BLaER1 treated with 17β-estradiol and CSF1 and Interleukin-3, amounts not matched to agents 10 nM and 100 nM (cell line): Measurements from ENCODE around the gene ABCC8.

ENCODE experiments used
- H3K27ac ChIP-seq, 11 experiments: shearing (Covaris generic); formaldehyde crosslinking; 2 replicates each; pipeline ENCODE4 v1.8.1; 2022
- H3K27me3 ChIP-seq, 11 experiments: shearing (Covaris generic); formaldehyde crosslinking; 2 replicates each; pipeline ENCODE4 v1.8.1; 2022
- H3K36me3 ChIP-seq, 11 experiments: shearing (Covaris generic); formaldehyde crosslinking; 2 replicates each; pipeline ENCODE4 v1.8.1; 2022
- H3K4me1 ChIP-seq, 10 experiments: shearing (Covaris generic); formaldehyde crosslinking; 2 replicates each; pipeline ENCODE4 v1.8.1; 2022
- H3K4me2 ChIP-seq, 11 experiments: shearing (Covaris generic); formaldehyde crosslinking; 2 replicates each; pipeline ENCODE4 v1.8.1; 2022
- H3K4me3 ChIP-seq, 10 experiments: shearing (Covaris generic); formaldehyde crosslinking; 2 replicates each; pipeline ENCODE4 v1.8.1; 2022
- H3K9ac ChIP-seq, 11 experiments: shearing (Covaris generic); formaldehyde crosslinking; 2 replicates each; pipeline ENCODE4 v1.8.1; 2022
- H3K9me3 ChIP-seq, 11 experiments: shearing (Covaris generic); formaldehyde crosslinking; replicated peaks in 1 of 11; 2 replicates each; pipeline ENCODE4 v1.8.1; 2022
- H4K20me1 ChIP-seq, 11 experiments: shearing (Covaris generic); formaldehyde crosslinking; 2 replicates each; pipeline ENCODE4 v1.8.1; 2022
- Cebpa-rat ChIP-seq, 11 experiments: shearing (Covaris generic); IDR thresholded peaks; 2 replicates each; pipeline ENCODE4 v1.8.1; 2022

ABCC8 gene

GRCh38 chr11:17405232-17406005 lies 71.2 kb downstream of the ABCC8 start:
- Histone ChIP-seq H3K9me3 (no peaks in the 10 kb centered on the region), H3K27ac (peak overlapping the region in 10 of 11 experiments; percentile 54 to 81 (median 72); a peak in 20 of 22 replicates), H3K36me3 (no peaks in the 10 kb centered on the region), H3K9ac (peak overlapping the region in 10 of 11 experiments; percentile 27 to 69 (median 60); a peak in 17 of 22 replicates), H4K20me1 (no peaks in the 10 kb centered on the region), H3K4me1 (peaks cover 24 to 76% (median 67%) of the 10 kb centered on the region in 10 experiments), H3K27me3 (no peaks in the 10 kb centered on the region), H3K4me2 (peak overlapping the region; percentile 65 to 92 (median 83)), H3K4me3 (peak overlapping the region in 4 of 10 experiments; percentile 18 to 37 (median 24); a peak in 5 of 20 replicates)
- no peak for TF ChIP-seq Cebpa-rat (IDR thresholded peaks at IDR 0.05)

GRCh38 chr11:17403980-17404759 lies 72.5 kb downstream of the ABCC8 start:
- Histone ChIP-seq H3K4me2 (peak overlapping the region; percentile 65 to 92 (median 83); a peak in 20 of 22 replicates), H3K36me3 (no peaks in the 10 kb centered on the region), H3K4me3 (no peak overlapping the region), H3K27ac (peak overlapping the region in 7 of 11 experiments; percentile 63 to 80 (median 71); a peak in 13 of 22 replicates), H3K4me1 (peaks cover 29 to 81% (median 72%) of the 10 kb centered on the region in 10 experiments), H4K20me1 (no peaks in the 10 kb centered on the region), H3K9me3 (no peaks in the 10 kb centered on the region), H3K27me3 (no peaks in the 10 kb centered on the region), H3K9ac (no peak overlapping the region)
- peak in 3 of 11 experiments; percentile 32 to 66 (median 61); a peak in 6 of 22 replicates for TF ChIP-seq Cebpa-rat (IDR thresholded peaks at IDR 0.05)

GRCh38 chr11:17402486-17402885 lies 74.2 kb downstream of the ABCC8 start:
- peak overlapping the region in 4 of 11 experiments; percentile 59 to 71 (median 64); a peak in 2 of 22 replicates for H3K4me2 ChIP-seq
- H4K20me1 ChIP-seq = no peaks in the 10 kb centered on the region
- no peak overlapping the region for H3K27ac ChIP-seq
- peaks cover 29 to 74% (median 65%) of the 10 kb centered on the region in 10 experiments for H3K4me1 ChIP-seq
- no peaks in the 10 kb centered on the region for H3K27me3 ChIP-seq
- H3K9me3 ChIP-seq = no peaks in the 10 kb centered on the region
- H3K36me3 ChIP-seq = no peaks in the 10 kb centered on the region
- TF ChIP-seq Cebpa-rat (IDR thresholded peaks at IDR 0.05) = no peak
- no peak overlapping the region for H3K4me3 ChIP-seq
- H3K9ac ChIP-seq = no peak overlapping the region

- H3K4me3 ChIP-seq = no peak overlapping the region
- no peaks in the 10 kb centered on the region for H3K27me3 ChIP-seq
- peak overlapping the region in 9 of 11 experiments; percentile 37 to 71 (median 59); a peak in 17 of 22 replicates for H3K4me2 ChIP-seq
- no peaks in the 10 kb centered on the region for H4K20me1 ChIP-seq
- H3K27ac ChIP-seq = peak overlapping the region in 2 of 11 experiments; percentile 1 to 41; a peak in 1 of 22 replicates
- no peaks in the 10 kb centered on the region for H3K9me3 ChIP-seq
- H3K4me1 ChIP-seq = peaks cover 29 to 67% (median 59%) of the 10 kb centered on the region in 10 experiments
- no peaks in the 10 kb centered on the region for H3K36me3 ChIP-seq
- H3K9ac ChIP-seq = no peak overlapping the region
- no peak for TF ChIP-seq Cebpa-rat (IDR thresholded peaks at IDR 0.05)
Observed at GRCh38 chr11:17401841-17402240, 74.8 kb downstream of the ABCC8 start.

- H3K9ac ChIP-seq = no peak overlapping the region
- H3K27ac ChIP-seq = peak overlapping the region in 6 of 11 experiments; percentile 1 to 41 (median 18); a peak in 7 of 22 replicates
- TF ChIP-seq Cebpa-rat (IDR thresholded peaks at IDR 0.05) = no peak
- no peaks in the 10 kb centered on the region for H4K20me1 ChIP-seq
- no peaks in the 10 kb centered on the region for H3K27me3 ChIP-seq
- no peaks in the 10 kb centered on the region for H3K9me3 ChIP-seq
- H3K36me3 ChIP-seq = no peaks in the 10 kb centered on the region
- H3K4me3 ChIP-seq = no peak overlapping the region
- peak overlapping the region in 10 of 11 experiments; percentile 32 to 71 (median 58); a peak in 19 of 22 replicates for H3K4me2 ChIP-seq
- H3K4me1 ChIP-seq = peaks cover 29 to 62% (median 54%) of the 10 kb centered on the region in 10 experiments
Observed at GRCh38 chr11:17401316-17401715, 75.3 kb downstream of the ABCC8 start.

GRCh38 chr11:17400048-17400775 lies 76.4 kb downstream of the ABCC8 start:
- peak overlapping the region; percentile 15 to 71 (median 58) for H3K4me2 ChIP-seq
- H3K4me1 ChIP-seq = peaks cover 19 to 51% (median 43%) of the 10 kb centered on the region in 10 experiments
- no peaks in the 10 kb centered on the region for H3K36me3 ChIP-seq
- H4K20me1 ChIP-seq = no peaks in the 10 kb centered on the region
- no peak overlapping the region for H3K4me3 ChIP-seq
- no peaks in the 10 kb centered on the region for H3K9me3 ChIP-seq
- no peaks in the 10 kb centered on the region for H3K27me3 ChIP-seq
- H3K9ac ChIP-seq = no peak overlapping the region
- TF ChIP-seq Cebpa-rat (IDR thresholded peaks at IDR 0.05) = no peak
- H3K27ac ChIP-seq = peak overlapping the region in 4 of 11 experiments; percentile 2 to 26 (median 20); a peak in 7 of 22 replicates

GRCh38 chr11:17399236-17399635 lies 77.4 kb downstream of the ABCC8 start:
- H3K9me3 ChIP-seq = no peaks in the 10 kb centered on the region
- H3K27ac ChIP-seq = no peak overlapping the region
- TF ChIP-seq Cebpa-rat (IDR thresholded peaks at IDR 0.05) = no peak
- no peak overlapping the region for H3K4me2 ChIP-seq
- no peaks in the 10 kb centered on the region for H3K36me3 ChIP-seq
- H4K20me1 ChIP-seq = no peaks in the 10 kb centered on the region
- H3K4me1 ChIP-seq = peaks cover 12 to 45% (median 33%) of the 10 kb centered on the region in 10 experiments
- H3K9ac ChIP-seq = no peak overlapping the region
- H3K4me3 ChIP-seq = no peak overlapping the region
- no peaks in the 10 kb centered on the region for H3K27me3 ChIP-seq

- Histone ChIP-seq H3K27ac (no peak overlapping the region), H3K36me3 (no peaks in the 10 kb centered on the region), H3K27me3 (no peaks in the 10 kb centered on the region), H3K4me2 (no peak overlapping the region), H4K20me1 (no peaks in the 10 kb centered on the region), H3K4me3 (no peak overlapping the region), H3K9me3 (no peaks in the 10 kb centered on the region), H3K9ac (no peak overlapping the region), H3K4me1 (peaks cover 12 to 38% (median 24%) of the 10 kb centered on the region in 10 experiments)
- TF ChIP-seq Cebpa-rat (IDR thresholded peaks at IDR 0.05) = no peak
Observed at GRCh38 chr11:17397311-17398002, 79.2 kb downstream of the ABCC8 start.
